ENCODE measurements around the gene CNTN5. TPM values are rescaled to one million over a fixed set of nuclear protein-coding genes. Genes with fewer than 3 reads are reported as not detected.

Gene CNTN5
- total and polyA plus RNA-seq, 7 donors = under 0.01 to 0.46 TPM; not detected in 5

DNA sequence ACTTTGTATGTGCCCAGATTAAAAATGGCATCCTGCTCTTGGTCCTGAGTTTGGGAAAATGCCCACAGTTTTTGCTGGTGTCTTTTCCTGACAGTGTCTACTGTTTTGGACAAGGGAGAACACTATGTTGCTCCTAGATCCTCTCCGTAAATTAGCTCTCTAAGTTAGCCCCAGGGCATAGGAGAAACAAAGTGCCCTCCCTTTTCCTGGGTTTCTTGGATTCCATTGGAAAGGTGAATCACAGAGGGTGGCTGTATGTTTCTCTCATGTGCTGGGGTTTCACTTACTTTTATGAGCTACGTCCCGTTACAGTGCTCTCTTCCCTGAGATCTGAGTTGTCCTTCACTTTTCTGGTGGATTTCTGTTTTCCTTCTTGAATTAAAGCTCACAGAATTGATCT lies 782.8 kb downstream of the CNTN5 start:
- Histone ChIP-seq H3K27ac (no peak overlapping the region), H3K4me3 (no peak overlapping the region), H3K27me3 (ENCODE audit: insufficient read depth in 3 of 3, low read length in 2 of 3) (no peaks in the 10 kb centered on the region), H3K4me1 (no peaks in the 10 kb centered on the region), H3K36me3 (ENCODE audit: insufficient read depth in 1 of 2, low read depth in 1 of 2) (no peaks in the 10 kb centered on the region), H3K9me3 (no peaks in the 10 kb centered on the region)
- WGBS, 3 donors = 74 to 89% (median 87%) methylated on average over 3 of the region's 3 CpGs
- no peak for ATAC-seq
- intact Hi-C loops (cut with DNase I) = no loop called here
- TF ChIP-seq, protein P1, sequence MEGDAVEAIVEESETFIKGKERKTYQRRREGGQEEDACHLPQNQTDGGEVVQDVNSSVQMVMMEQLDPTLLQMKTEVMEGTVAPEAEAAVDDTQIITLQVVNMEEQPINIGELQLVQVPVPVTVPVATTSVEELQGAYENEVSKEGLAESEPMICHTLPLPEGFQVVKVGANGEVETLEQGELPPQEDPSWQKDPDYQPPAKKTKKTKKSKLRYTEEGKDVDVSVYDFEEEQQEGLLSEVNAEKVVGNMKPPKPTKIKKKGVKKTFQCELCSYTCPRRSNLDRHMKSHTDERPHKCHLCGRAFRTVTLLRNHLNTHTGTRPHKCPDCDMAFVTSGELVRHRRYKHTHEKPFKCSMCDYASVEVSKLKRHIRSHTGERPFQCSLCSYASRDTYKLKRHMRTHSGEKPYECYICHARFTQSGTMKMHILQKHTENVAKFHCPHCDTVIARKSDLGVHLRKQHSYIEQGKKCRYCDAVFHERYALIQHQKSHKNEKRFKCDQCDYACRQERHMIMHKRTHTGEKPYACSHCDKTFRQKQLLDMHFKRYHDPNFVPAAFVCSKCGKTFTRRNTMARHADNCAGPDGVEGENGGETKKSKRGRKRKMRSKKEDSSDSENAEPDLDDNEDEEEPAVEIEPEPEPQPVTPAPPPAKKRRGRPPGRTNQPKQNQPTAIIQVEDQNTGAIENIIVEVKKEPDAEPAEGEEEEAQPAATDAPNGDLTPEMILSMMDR (IDR thresholded peaks at IDR 0.05) = no peak
- no peak for DNase-seq

DNA sequence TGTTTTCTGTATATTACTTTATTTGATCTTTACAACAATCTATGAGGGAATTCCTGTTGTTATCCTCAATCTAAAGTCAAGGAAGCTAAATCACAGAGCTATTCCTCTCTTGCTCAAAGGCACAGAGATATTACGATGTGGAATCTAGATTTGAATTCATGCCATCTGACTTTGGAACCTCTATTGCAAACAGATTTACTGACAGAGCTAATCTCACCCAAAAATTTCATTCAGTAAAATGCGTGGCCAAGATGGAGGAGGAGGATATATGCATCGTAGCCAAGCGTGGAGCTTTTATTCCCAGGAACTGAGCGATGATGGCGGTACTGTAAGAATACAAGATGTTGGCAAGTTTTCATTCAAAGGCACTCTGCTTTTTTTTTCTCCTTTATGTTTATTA lies 791.8 kb downstream of the CNTN5 start:
- Histone ChIP-seq H3K4me1 (no peaks in the 10 kb centered on the region), H3K27me3 (ENCODE audit: insufficient read depth in 3 of 3, low read length in 2 of 3) (no peaks in the 10 kb centered on the region), H3K9me3 (no peaks in the 10 kb centered on the region), H3K4me3 (no peak overlapping the region), H3K36me3 (ENCODE audit: insufficient read depth in 1 of 2, low read depth in 1 of 2) (no peaks in the 10 kb centered on the region), H3K27ac (no peak overlapping the region)
- 79 to 90% (median 83%) methylated on average over 6 of the region's 6 CpGs for WGBS, 3 donors
- ATAC-seq (no peak), DNase-seq (no peak)
- TF ChIP-seq, protein P1 (IDR thresholded peaks at IDR 0.05) = no peak
- intact Hi-C loops (cut with DNase I) = no loop called here

DNA sequence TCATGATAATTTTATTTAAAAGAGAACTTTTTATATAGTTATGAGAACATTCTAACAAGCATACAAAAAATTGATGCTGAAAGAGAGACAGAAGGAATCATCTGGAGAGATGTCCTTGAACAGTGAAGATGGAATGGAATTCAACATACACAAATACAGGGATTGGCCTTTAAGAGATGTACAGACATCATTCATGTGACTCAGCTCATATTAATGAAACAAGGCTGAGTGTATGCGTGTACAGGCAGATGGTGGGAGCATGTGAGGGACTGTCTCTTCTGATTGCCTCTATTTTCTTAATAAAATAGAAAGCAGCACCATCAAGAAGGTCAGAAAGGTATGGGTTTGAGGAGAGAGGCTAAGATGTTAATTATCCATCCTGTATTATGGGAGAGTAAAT lies 793.3 kb downstream of the CNTN5 start:
- intact Hi-C loops (cut with DNase I) = no loop called here
- WGBS, 3 donors = 82 to 88% (median 85%) methylated on average over 1 of the region's 1 CpG

DNA sequence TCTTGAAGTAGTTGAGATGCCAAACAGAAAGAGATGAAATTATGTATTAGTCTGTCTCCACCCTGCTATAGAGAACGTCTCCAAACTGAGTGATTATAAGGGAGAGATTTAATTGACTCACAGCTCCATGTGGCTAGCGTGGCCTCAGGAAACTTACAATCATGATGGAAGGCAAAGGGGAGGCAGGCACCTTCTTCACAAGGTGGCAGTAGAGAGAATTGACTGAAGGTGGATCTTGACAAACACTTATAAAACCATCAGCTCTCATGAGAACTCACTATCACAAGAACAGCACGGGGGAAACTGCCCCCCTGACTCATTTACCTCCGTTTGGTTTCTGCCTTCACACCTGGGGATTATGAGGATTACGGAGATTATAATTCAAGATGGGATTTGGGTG lies 794.0 kb downstream of the CNTN5 start:
- intact Hi-C loops (cut with DNase I) = no loop called here
- no peaks in the 10 kb centered on the region for H3K27me3 ChIP-seq (ENCODE audit: insufficient read depth in 3 of 3, low read length in 2 of 3)

More for the DNA sequence above, 793.3 kb downstream of the CNTN5 start:
- DNase-seq (no peak), ATAC-seq (no peak)
- Histone ChIP-seq H3K4me1 (no peaks in the 10 kb centered on the region), H3K36me3 (ENCODE audit: insufficient read depth in 1 of 2, low read depth in 1 of 2) (no peaks in the 10 kb centered on the region), H3K9me3 (no peaks in the 10 kb centered on the region), H3K27me3 (ENCODE audit: insufficient read depth in 3 of 3, low read length in 2 of 3) (no peaks in the 10 kb centered on the region), H3K27ac (no peak overlapping the region), H3K4me3 (no peak overlapping the region)
- TF ChIP-seq, protein P1 (IDR thresholded peaks at IDR 0.05) = no peak

DNA sequence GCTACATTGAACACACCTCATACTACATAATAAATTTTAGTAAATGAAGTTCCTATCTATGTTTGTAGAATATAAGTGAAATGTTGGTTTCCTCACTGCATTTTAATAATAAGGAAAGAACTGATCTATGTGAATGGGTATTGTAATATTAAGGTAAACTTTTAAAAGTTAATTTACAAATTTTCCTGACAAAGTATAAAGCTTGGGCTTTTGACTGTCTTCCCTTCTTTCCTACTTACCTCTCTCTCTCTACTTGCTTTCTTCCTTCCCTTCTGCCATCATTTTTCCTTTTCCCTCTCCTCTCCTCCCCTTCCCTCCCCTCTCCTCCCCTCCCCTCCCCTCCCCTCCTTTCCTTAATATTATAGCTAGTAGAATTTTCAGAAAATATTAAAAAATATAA lies 798.2 kb downstream of the CNTN5 start:
- TF ChIP-seq, protein P1 (IDR thresholded peaks at IDR 0.05) = no peak
- no peak for ATAC-seq
- H3K9me3 ChIP-seq = no peaks in the 10 kb centered on the region
- H3K27ac ChIP-seq = no peak overlapping the region
- intact Hi-C loops (cut with DNase I) = no loop called here
- no peaks in the 10 kb centered on the region for H3K36me3 ChIP-seq (ENCODE audit: insufficient read depth in 1 of 2, low read depth in 1 of 2)
- H3K27me3 ChIP-seq (ENCODE audit: insufficient read depth in 3 of 3, low read length in 2 of 3) = no peaks in the 10 kb centered on the region
- H3K4me3 ChIP-seq = no peak overlapping the region
- no peak for DNase-seq
- H3K4me1 ChIP-seq = no peaks in the 10 kb centered on the region

More for the DNA sequence above, 794.0 kb downstream of the CNTN5 start:
- H3K4me3 ChIP-seq = no peak overlapping the region
- WGBS, 3 donors = 74 to 78% (median 75%) methylated on average over 5 of the region's 5 CpGs
- H3K27ac ChIP-seq = no peak overlapping the region
- no peak for DNase-seq
- H3K4me1 ChIP-seq = no peaks in the 10 kb centered on the region
- ATAC-seq = no peak
- H3K9me3 ChIP-seq = no peaks in the 10 kb centered on the region
- TF ChIP-seq, protein P1 (IDR thresholded peaks at IDR 0.05) = no peak
- H3K36me3 ChIP-seq (ENCODE audit: insufficient read depth in 1 of 2, low read depth in 1 of 2) = no peaks in the 10 kb centered on the region

Data from psoas muscle (tissue), 8 donors.